Right lobe of liver (tissue), 4 donors: ENCODE data around the gene CROCC2.

Experiments
- POLR2A ChIP-seq: fragments of 450-650 bp; IDR thresholded peaks from one replicate; pipeline ENCODE4 v1.6.1; 2017; ENCODE audit warnings: antibody characterized with exemption, mild to moderate bottlenecking
- TF ChIP-seq, protein P1 (sequence below), 4 donors: fragments of 200-600 bp in 3 of 4; fragments of 450-650 bp in 1 of 4; IDR thresholded peaks; one replicate each; pipeline versions ENCODE4 v1.5.1 to v1.8.0; 2016 to 2022; ENCODE audit warnings: antibody characterized with exemption in 4 of 4, mild to moderate bottlenecking in 2 of 4
- donor health status: DM: no; HTN: no; CAD: no.
- donor health status: DM: no; HTN: no; CAD: no.
- donor health status: DM: no; HTN: yes; CAD: no.

DNA sequence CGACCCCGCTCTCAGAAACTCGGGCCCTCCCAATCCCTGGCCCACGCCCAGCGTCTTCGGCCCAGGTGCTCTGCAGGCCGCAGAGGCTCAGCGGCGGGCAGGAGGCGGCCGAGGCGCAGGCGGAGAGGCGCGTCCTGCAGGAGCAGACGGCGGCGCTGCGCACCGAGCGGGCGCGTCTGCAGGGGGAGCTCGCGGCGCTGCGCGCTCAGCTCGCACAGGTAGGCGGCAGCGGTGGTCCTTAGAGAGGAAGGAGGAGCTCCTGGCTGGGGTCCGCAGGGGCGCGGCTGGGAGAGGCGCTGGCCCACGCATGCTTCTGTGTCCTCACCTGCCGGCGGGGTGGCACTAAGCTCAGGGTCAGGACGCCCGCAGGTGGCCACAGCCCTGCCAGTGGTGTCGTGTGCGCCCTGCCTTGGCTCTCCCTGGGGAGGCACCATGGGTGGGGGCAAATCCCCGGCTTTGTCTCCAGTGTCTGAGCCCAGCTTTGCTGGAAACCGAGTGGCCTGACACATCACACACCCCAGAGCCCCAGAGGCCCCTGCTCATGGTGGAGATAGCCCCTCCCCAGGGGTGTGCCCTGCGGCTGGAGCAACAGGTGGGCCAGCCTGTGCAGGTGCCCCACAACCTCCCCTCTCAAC, 77.3 kb downstream of the CROCC2 start:
- TF ChIP-seq, protein P1, sequence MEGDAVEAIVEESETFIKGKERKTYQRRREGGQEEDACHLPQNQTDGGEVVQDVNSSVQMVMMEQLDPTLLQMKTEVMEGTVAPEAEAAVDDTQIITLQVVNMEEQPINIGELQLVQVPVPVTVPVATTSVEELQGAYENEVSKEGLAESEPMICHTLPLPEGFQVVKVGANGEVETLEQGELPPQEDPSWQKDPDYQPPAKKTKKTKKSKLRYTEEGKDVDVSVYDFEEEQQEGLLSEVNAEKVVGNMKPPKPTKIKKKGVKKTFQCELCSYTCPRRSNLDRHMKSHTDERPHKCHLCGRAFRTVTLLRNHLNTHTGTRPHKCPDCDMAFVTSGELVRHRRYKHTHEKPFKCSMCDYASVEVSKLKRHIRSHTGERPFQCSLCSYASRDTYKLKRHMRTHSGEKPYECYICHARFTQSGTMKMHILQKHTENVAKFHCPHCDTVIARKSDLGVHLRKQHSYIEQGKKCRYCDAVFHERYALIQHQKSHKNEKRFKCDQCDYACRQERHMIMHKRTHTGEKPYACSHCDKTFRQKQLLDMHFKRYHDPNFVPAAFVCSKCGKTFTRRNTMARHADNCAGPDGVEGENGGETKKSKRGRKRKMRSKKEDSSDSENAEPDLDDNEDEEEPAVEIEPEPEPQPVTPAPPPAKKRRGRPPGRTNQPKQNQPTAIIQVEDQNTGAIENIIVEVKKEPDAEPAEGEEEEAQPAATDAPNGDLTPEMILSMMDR (IDR thresholded peaks at IDR 0.05), result peak; percentile 40 to 76 (median 64)
- no peak for TF ChIP-seq POLR2A
